Measurements from ENCODE around the gene PIN1.
"Not testable (repeated sequence)": the region's sequence is repeated elsewhere in the genome, so short reads cannot be mapped to it uniquely, and the experiment has no call there.

The PIN1 gene

DNA sequence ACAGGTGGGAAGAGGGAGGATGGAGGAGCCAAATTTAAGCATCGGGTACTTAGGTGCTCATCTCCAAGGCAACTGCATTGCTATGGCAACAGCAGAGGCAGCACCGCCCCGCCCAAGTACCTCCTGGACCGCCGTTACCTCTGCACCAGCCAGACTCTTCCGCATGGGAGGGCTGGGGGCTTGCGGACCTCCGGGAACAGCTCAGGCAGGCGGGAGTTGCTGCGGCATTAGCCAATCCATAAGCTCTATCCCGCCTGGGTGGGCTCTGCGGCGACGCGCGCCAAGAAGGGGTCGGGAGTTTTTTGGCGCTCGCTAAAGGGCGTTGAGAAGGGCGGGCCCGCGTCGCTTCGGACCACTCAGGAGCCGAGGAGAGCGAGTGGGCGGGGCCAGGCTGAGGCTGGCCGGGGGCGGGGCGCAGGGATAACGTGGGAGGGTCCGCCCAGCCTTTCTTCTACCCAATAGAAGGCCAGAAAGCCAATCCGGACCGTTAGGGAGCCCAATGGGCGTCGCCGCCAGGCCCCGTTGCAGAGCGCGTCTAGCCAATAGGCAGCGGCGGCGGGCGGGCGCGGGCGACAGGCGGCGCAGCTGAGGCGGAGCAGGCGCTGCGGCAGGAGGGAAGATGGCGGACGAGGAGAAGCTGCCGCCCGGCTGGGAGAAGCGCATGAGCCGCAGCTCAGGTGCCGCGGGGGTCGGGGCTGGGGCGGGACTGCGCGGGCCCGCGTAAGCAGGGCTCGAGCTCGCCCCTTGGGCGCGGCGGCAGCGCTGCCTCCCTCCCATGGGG, at the start of gene PIN1:
Gene PIN1, plus strand, starts transcription at position 593 of the 781 bp plus-strand sequence. Its CDS starts 27 bp downstream, at position 620.
- peak; percentile 99 for DNase-seq (ENCODE audit: low read depth in 2 of 2)

DNA sequence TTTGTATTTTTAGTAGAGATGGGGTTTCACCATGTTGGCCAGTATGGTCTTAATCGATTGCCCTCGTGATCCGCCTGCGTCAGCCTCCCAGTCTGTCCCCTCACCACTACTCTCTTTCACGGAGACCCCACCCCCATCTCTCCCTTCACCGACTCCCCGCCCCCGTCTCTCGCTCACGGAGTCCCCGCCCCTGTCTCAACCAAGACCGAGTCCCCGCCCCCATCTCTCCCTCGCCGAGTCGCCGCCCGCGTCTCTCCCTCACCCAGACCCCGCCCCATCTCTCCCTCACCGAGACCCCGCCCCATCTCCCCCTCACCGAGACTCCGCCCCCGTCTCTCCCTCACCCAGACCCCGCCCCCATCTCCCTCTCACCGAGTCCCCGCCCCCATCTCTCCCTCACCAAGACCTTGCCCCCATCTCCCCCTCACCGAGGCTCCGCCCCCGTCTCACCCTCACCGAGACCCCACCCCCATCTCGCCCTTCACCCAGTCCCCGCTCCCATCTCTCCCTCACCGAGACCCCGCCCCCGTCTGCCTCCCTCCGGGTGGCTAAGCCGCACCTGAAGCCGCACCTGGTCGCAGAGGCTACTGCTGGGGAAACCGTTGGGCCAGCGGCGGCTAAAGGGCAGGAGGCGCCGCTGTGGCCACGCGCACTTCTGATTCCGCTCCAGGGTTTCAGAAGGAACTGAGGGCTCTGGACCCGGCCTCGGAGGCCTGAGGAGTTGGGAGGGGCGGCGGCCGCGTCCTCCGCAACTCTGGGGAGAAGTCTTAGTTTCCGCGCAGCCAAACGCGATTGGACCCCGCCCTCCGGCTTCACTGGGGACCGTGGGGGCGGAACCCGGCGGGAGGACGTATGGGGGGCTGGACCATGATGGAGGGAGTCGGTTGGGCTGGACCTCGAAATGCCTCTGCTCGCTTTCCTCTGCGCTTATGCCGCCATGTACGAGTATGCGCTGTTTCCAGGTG, 49.5 kb upstream of the PIN1 start:
- peak; percentile 96 to 98 for DNase-seq (ENCODE audit: low read depth in 2 of 2)

DNA sequence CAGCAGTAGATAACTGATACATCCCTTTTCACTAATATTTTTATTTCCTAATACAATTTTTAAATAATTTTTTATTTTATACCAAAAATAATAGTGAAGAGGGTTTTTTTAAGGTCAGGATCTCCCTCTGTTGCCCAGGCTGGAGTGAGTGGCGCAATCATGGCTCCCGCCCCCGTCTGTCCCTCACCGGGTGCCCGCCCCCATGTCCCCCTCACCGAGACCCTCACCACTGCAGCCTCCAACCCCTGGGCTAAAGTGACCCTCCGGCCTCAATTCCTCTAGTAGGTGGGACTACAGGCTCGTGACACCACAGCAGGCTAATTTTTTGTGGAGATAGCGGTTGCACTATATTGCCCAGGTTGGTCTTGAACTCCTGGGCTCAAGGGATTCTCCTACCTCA, 48.8 kb upstream of the PIN1 start:
- no peak for DNase-seq (ENCODE audit: low read depth in 2 of 2)

DNA sequence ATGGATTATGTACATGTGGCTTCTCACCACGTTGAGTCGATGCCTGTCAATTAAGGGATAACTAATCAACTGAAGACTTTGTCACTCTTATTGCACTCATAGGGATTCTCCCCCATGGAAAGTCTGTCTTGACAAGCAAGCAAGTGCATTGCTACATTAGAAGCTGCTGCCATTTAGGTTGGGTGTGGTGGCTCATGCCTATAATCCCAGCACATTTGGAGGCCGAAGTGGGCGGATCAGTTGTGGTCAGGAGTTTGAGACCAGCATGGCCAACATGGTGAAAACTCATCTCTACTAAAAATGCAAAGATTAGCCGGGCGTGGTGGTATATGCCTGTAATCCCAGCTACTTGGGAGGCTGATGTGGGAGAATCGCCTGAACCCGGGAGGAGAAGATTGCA, 48.3 kb upstream of the PIN1 start:
- DNase-seq (ENCODE audit: low read depth in 2 of 2): no peak

DNA sequence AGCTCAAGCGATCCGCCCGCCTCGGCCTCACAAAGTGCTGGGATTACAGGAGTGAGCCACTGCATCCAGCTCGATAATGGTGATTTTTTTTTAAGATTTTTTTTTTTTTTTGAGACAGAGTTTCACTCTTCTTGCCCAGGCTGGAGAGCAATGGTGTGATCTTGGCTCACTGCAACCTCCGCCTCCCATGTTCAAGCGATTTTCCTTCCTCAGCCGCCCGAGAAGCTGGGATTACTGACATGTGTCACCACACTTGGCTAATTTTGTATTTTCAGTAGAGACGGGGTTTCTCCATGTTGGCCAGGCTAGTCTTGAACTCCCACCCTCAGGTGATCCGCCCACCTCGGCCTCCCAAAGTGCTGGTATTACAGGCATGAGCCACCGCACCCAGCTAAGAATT, 46.5 kb upstream of the PIN1 start:
- DNase-seq (ENCODE audit: low read depth in 2 of 2): not testable (repeated sequence)

DNA sequence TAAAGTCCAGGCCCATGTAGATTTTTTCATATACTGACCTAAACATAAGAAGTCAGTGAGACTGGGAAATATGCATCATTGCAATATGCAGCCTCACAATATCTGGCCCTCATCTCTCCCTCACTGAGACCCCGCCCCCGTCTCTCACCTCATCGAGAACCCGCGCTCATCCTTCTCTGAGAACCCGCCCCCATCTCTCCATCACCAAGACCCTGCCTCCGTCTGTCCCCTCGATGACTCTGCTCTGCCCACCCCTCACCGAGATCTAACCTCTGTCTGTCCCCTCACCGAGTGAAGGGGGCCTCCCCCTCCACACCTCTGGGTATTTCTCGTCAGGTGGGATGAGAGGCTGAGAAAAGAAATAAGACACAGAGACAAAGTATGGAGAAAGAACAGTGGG, 46.1 kb upstream of the PIN1 start:
- DNase-seq (ENCODE audit: low read depth in 2 of 2): no peak

DNA sequence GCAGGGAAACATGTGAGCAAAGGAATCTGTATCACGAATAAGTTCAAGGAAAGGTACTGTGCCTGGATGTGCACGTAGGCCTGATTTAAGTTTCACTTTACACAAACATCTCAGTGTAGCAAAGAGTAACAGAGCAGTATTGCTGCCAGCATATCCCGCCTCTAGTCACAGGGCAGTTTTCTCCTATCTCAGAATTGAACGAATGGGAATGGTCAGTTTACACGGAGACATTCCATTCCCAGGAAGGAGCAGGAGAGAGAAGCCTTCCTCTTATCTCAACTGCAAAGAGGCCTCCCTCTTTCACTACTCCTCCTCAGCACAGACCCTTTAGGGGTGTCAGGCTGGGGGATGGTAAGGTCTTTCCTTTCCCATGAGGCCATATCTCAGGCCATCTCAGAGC, 45.5 kb upstream of the PIN1 start:
- DNase-seq (ENCODE audit: low read depth in 2 of 2): not testable (repeated sequence)

DNA sequence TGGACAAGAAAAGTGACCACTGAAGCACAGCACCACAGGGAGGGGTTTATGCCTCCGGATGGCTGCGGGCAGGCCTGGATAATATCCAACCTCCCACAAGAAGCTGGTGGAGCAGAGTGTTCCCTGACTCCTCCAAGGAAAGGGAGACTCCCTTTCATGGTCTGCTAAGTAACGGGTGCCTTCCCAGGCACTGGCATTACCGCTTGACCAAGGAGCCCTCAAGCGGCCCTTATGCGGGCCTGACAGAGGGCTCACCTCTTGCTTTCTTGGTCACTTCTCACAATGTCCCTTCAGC, 44.1 kb upstream of the PIN1 start:
- not testable (repeated sequence) for DNase-seq (ENCODE audit: low read depth in 2 of 2)

DNA sequence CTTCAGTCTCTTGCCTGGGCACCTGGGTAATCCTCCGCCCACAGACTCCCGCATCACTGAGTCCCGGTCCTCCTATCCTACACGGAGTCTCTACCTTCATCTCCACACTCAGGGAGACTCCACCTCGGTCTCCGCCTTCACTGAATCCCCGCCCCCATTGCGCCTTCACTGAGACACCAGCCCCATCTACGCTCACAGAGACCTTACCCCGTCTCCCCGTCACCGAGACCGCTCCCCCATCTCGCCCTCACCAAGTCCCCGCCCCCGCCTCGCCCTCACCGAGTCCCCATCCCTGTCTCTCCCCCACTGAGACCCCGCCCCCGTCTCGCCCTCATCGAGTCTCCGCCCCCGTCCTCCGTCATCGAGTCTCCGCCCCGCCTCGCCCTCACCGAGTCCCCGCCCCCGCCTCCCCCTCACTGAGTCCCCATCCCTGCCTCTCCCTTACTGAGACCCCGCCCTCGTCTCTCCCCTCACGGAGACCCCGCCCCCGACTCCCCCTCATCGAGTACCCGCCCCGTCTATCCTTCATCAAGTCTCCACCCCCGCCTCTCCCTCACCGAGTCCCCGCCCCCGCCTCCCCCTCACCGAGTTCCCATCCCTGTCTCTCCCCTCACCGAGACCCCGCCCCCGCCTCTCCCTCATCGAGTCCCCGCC, 43.4 kb upstream of the PIN1 start:
- DNase-seq (ENCODE audit: low read depth in 2 of 2): peak; percentile 82 to 92

DNA sequence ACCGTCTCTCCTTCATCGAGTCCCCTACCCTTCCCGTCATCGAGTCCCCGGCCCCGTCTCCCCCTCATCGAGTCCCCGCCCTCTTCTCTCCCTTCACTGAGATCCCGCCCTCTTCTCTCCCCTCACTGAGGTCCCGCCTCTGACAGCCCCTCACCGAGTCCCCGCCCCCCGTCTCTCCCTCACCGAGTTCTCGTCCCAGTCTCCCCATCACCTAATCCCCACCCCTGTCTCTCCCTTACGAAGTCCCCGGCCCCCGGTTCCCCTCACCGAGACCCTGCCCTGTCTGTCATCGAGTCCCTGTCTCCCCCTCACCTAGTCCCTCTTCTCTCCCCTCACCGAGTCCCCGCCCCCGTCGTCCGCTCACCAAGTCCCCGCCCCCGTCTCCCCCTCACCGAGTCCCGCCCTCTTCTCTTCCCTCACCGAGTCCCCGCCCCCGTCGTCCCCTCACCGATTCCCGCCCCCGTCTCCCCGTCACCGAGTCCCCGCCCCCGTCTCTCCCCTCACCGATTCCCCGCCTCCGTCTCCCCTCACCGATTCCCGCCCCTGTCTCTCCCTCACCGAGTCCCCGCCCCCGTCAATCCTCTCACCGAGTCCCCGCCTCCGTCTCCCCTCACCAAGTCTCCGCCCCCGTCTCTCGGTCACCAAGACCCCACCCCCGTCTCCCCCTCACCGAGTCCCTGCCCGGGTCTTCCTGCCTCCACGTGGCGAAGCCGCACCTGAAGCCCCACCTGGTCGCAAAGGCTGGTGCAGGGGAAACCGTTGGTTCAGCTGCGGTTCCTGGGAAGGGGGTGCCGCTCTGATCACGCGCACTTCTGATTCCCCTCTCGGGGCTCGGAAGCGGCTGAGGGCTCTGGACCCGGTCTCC, 42.7 kb upstream of the PIN1 start:
- DNase-seq (ENCODE audit: low read depth in 2 of 2): peak; percentile 85 to 88

DNA sequence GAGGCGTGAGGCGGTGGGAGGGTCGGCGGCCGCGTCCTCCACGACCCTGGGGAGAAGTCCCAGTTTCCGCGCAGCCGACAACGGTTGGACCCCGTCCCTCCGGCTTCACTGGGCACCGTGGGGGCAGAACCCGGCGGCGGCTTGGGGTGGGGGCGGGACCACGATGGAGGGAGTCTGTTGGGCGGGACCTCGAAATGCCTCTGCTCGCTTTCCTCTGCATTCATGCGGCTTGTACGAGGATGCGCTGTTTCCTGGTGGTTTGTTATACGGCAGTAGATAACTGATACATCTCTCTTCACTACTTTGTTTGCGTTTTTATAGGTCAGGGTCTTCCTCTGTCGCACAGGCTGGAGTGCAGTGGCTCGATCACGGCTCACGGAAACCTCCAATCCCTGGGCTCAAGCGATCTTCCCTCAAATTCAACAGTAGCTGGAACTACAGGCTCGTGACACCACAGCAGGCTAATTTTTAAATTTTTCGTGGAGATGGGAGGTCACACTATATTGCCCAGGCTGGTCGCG, 42.0 kb upstream of the PIN1 start:
- peak; percentile 30 to 41 for DNase-seq (ENCODE audit: low read depth in 2 of 2)

DNA sequence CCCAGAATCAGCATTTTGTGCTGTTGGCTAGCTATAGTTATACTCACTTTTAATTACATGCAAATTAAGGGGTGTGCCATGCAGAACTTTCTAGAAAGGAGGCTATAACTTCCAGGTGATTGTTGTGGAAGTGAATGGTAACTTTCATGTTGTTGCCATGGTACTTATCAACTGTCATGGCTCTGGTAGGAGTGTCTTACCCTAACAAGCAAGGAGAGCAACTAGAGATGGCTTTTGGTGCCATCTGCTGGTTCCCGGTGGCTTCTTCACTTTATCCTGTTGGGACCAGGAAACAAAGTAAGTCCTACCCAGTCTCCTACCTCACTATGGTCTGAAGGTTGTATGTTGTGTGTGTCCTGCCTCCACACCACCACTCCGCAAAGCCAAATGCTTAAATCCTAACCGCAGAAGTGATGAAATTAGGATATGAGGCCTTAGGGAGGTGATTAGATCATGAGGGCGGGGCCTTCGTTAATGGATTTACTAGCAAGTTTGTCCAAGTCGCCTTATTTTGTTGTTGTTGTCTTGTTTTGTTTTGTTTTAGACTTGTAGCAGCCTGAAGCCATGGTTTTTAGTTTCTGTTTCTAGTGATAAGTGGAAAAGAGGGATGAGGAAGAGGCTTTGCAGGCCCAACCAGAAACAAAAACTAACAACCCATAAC, 38.9 kb upstream of the PIN1 start:
- DNase-seq (ENCODE audit: low read depth in 2 of 2): peak; percentile 53 to 64

DNA sequence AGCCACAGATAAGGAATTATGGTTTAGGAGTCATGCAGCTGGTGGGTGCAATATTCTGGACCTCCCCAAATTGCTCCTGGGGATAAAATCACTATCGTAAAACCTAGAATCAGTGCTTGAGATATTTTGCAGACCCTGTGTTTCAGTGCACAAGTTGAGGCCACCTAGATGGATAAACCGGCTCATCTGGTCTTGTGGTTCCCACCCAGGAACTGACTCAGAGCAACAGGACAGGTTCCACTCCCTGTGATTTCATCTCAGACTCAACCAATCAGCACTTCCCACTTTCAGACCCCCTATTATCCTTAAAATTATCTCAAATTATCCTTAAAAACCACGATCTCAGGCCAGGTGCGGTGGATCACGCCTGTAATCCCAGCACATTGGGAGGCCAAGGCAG, 37.2 kb upstream of the PIN1 start:
- no peak for DNase-seq (ENCODE audit: low read depth in 2 of 2)

DNA sequence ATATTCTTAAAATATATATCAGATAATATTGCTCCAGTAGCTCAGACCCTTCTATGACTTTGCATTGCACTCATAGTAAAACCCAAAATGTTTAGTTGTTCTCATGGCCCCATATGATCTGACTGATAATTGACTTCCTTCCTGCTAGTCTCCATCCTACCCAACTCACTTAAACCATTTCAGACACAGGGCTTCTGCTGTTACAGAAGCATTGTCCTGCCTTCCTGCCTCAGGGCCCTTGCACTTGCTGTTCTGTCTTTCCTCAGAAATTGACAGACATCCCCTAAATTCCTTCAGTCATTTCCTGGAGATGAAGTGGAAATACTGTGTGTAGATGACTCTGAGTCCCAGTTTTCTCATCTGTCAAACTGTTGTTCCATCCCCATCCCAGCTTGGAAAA, 36.0 kb upstream of the PIN1 start:
- no peak for DNase-seq (ENCODE audit: low read depth in 2 of 2)

DNA sequence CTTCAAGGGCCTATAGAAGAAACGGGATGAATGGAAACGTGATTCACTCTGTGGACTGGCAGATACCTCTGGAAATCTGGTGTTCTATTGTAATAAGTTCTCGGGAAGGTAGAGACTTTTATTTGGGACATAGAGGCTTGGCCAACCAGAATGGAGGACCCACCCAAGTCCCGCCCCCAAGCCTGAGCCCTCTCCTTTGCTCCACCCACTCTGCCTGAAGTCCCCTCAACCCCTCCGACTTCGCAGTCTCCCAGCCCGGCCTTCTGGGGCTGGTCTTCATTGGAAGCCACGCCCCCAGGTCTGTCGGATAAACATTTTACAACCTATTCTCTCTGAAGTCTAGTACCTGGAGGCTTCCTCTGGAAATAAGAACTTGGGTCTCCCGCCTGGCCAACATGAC, 33.1 kb upstream of the PIN1 start:
- no peak for DNase-seq (ENCODE audit: low read depth in 2 of 2)

DNA sequence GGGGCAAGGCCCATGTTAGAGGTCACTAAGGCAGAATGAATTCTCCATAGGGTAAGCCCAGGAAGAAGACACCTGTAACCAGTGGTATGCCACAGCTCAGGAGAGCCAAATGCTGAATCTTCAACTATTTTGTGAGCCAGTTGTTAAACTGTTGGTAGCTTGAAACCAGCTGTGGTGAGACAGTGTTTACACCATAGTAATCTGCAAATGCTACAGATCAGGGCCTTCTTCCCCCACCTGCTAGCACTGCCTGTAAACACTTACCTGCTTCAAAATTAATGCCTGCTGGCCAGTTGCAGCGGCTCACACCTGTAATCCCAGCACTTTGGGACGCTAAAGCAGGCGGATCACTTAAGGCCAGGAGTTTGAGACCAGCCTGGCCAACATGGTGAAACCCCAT, 28.3 kb upstream of the PIN1 start:
- no peak for DNase-seq (ENCODE audit: low read depth in 2 of 2)

DNA sequence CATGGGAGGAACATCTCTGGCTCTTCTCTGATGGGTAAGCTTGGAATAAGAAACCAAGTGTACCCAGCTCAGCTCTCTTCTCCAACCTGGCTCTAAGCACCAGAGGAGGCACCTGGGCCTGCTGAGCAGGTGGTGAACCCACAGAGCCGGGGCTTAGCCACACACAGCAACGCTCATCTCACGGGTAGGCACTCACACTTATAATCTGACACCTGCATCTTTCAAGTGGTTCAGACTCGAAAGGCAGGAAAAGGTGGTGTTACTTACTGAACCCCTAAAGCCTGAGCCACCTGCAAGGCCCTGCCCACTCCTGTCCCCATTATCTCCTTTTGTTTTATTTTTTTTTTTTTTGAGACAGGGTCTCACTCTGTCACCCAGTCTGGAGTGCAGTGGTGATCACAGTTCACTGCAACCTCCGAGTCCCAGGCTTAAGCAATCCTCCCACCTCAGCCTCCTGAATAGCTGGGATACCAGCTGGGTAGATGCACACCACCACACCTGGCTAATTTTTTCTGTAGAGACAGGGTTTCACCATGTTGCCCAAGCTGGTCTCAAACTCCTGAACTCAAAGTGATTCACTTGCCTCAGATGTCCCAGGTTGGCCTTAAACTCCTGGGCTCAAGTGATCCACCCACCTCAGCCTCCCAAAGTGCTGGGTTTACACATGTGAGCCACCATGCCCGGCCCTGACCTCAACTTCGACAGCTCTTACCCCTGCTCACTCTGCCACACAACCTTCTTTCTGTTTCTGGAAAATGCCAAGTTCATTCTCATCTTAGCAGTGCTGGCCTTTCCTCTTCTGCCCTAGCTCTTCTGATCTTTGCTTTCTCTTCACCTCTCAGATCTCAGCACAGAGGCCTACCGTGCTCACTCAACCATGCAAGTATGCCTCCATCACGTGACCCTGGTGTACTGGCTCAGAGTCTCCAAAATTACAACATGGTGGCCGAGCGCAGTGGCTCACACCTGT, 26.0 kb upstream of the PIN1 start:
- DNase-seq (ENCODE audit: low read depth in 2 of 2): no peak

DNA sequence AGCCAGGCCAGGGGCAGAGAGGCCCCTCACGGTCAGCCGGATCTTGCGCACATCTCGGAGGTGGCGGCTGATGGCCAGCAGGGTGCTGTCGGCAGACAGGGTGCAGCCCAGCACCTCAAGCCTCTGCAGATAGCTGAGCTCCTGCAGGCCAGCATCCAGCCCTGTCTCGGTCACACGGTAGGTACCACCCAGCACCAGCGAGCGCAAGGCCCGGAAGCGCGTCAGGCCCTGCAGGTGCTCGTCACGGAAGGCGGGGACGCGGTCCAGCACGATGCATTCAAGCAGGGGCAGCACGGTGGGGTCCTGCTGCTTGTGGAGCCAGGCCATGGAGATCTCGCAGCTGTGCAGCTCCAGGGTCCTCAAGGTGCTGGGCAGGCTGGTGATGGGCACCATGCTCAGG, 24.0 kb upstream of the PIN1 start:
- DNase-seq (ENCODE audit: low read depth in 2 of 2): no peak

DNA sequence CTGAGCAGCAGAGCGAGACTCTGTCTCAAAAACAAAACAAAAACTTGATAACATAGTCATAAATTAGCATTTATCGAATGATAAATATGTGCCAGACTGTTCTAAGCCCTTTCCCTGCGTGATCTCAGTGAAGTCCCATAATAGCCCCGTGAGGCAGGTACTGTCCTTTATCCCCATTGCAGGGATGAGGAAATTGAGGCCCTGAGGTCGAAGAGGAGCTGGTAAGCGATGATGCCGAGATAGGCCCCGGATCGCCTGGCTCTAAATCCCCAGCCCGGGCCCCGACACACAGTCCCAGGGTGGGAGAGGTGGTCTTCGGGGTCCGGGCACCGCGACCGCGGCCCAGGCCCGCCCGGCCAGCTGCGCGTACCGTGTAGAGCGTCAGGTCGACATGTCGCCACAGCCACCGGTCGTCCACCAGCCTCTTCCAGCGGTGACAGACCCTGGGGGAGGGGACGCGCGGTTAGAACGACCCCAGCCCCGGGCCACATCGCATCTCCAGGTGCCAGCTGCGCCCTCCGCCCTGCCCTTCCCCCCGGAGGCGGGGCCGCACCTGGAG, 16.9 kb upstream of the PIN1 start:
- no peak for DNase-seq (ENCODE audit: low read depth in 2 of 2)

Measured in stimulated activated CD8-positive, alpha-beta memory T cell treated with anti-CD3 and anti-CD28 coated beads, Interleukin-2, amount 100 ng/mL, for 48 hours (primary cell).